ENCODE measurements around the gene KIRREL2.

The KIRREL2 gene

GRCh38 chr19:35845215-35846037 lies 11.3 kb upstream of the KIRREL2 start:
- no peak for DNase-seq

GRCh38 chr19:35846038-35846668 lies 10.6 kb upstream of the KIRREL2 start:
- no peak for DNase-seq

GRCh38 chr19:35847911-35848310 lies 8.8 kb upstream of the KIRREL2 start:
- no peak for DNase-seq

GRCh38 chr19:35848486-35848885 lies 8.2 kb upstream of the KIRREL2 start:
- DNase-seq = no peak

GRCh38 chr19:35848919-35849505 lies 7.7 kb upstream of the KIRREL2 start:
- DNase-seq = no peak

GRCh38 chr19:35851213-35852028 lies 5.3 kb upstream of the KIRREL2 start:
- DNase-seq = no peak

GRCh38 chr19:35852029-35852780 lies 4.5 kb upstream of the KIRREL2 start, which contains the start of gene NPHS1:
Gene NPHS1 (minus strand): TSS chr19:35852504. CDS start chr19:35851837, 667 bp downstream.
- DNase-seq = no peak

GRCh38 chr19:35853038-35853756 lies 3.5 kb upstream of the KIRREL2 start:
- DNase-seq = no peak

- DNase-seq = no peak
Observed at GRCh38 chr19:35858311-35858710, 1.6 kb downstream of the KIRREL2 start.

GRCh38 chr19:35859414-35859813 lies 2.7 kb downstream of the KIRREL2 start:
- no peak for DNase-seq

- DNase-seq = no peak
Observed at GRCh38 chr19:35860436-35860817, 3.7 kb downstream of the KIRREL2 start.

- DNase-seq = no peak
Observed at GRCh38 chr19:35860818-35861639, 4.3 kb downstream of the KIRREL2 start.

- DNase-seq = no peak
Observed at GRCh38 chr19:35861640-35862160, 5.0 kb downstream of the KIRREL2 start.

GRCh38 chr19:35862528-35862927 lies 5.8 kb downstream of the KIRREL2 start:
- no peak for DNase-seq

- DNase-seq = no peak
Observed at GRCh38 chr19:35863018-35863417, 6.3 kb downstream of the KIRREL2 start.

GRCh38 chr19:35868172-35868822 lies 11.6 kb downstream of the KIRREL2 start, which contains the start of gene APLP1:
Gene APLP1 (plus strand): TSS chr19:35868574. CDS start chr19:35868637, 63 bp downstream.
- peak; percentile 86 for DNase-seq

- no peak for DNase-seq
Observed at GRCh38 chr19:35868823-35869326, 12.2 kb downstream of the KIRREL2 start.

- DNase-seq = peak; percentile 91
Observed at GRCh38 chr19:35869327-35870123, 12.8 kb downstream of the KIRREL2 start.
